ENCODE data around the gene CA12.

CA12 gene

DNA sequence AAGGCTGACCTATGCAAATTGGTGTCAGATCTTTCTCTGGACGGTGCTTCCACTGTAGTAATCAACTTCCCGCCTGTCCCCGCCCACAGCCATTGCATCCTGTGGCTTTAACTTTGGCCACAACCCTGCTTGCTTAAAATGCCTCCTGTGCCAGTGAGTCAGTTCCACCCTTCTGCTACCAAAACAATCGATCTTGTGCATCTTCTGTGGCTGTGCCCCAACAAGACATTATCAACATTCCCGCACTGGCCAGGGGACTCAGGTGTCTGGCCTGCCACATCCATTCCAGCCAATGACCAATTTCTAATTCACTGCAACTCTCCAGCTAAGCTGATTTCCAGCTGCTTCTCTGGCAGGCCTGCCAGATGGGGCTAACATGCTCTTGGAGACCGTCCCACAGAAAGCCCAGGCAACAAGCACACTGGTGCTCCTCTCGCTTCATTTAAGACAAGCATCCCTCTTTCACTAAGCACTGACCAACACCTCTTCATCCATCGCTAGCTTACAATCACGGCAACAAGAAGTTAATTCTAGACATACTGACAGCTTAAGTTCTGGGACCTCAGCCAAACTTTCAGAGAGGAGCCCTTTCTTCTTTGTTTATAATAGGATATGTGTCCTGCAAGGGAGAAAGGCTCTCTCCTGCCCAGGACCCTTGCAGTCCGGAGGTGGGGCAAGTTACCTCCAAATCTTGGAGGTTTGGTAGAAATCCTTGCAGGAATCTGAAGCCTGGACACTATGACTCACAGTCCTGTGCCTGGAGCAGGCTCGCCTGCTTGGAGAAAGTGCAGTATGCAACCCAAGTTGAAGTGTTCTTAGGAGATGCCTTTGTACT lies 6.7 kb downstream of the CA12 start:
- peak; percentile 79 for DNase-seq

DNA sequence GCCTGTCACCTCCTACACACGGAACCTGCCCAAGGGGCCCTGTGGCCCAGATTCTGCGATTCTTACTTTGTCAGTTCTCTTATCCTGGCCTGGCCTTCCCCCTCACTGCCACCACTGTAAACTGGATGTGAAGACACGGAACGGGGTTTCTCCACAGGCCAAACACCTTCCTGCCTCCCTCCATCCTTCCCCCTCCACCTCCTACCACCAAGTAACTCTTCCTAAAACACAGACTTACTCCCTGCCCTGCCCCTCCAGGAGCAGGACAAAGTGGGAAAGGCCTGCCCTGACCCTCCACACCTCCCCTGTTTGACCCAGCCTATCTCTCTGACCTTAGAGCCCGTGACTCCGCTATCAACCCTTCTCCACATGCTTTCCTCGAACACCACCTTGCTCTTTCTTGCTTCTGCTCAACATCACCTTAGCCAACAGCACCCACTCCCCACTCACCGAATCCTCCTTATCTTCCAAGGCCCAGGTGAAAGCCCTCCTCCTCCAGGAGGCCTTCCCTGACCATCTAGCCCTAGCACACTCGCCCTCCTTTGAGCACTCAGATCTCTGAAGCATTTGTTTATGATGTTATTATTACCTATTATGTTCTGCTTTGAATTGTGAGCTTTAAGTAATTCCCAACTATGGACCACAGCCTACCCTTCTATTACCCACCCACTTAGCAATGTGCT lies 7.6 kb downstream of the CA12 start:
- DNase-seq = no peak

DNA sequence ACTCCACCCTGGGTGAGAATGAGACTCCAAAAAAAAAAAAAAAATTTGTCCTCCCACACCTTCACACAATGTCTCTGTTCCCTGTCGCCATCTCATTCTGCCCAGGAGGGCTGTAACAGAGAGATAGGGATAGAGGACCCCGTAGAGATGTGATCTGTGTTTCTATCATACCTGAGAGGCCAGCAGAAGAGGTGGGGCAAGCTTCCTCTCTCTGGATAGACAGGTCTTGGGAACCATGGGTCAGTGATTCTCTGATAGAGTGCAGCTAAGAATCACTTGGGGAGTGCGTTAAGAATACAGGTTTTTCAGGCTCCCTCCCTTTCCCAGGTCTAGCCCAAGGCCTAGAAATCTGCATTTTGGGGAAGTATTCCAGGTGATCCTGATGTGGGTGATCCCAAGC lies 8.3 kb downstream of the CA12 start:
- DNase-seq = no peak

GRCh38 chr15:63372753-63373152 lies 8.9 kb downstream of the CA12 start:
- DNase-seq = peak; percentile 58

GRCh38 chr15:63372018-63372705 lies 9.5 kb downstream of the CA12 start:
- peak; percentile 98 for DNase-seq

DNA sequence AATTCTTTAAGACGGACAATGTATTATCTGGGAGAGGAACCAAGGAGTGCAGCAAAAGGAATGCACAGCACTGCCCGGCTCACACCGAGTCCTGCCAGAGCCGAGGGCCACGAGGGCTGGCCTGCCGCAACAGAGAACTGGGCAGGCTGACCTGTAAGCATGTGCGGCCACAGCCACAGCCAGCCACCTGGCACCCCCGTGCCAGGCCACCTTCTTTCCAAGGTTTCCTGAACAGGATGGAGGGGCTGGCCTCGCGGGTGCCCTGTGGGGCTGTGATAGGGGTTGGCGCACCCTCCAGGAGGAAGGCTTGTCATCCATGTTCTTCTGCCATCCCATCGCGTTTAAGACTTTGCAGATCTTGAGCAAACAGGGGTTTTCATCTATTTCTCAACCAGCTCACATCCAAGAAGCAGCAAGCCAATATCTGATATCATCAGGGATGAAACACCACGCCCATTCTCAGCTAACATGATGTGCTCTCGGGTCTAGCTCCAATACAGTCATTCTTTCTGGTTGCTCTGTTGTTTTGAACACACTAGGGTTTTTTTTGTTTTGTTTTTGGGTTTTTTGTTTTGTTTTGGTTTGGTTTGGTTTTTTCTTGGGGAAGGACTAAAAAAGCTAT lies 10.2 kb downstream of the CA12 start:
- peak; percentile 62 for DNase-seq

DNA sequence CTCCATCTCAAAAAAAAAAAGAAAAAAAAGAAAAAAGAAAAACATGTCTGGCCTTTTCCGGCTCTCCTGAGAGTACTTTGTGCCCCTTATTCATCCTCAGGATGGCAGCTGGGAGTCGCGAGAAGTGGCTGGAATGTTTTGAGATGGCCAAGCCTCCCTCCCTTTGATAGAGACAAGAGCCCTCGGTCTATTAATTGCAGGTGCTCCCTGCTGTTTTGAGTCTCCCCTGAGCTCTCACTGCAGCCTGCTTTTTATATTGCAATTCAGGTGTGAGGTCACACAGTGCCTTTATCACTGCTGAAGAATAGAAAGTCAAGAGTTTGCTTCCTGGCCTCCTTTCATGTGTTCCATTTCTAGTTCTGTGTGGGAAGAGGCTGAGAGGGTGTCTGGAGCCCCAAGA lies 10.9 kb downstream of the CA12 start:
- no peak for DNase-seq

- DNase-seq = no peak
Measured at GRCh38 chr15:63369781-63370180, 11.9 kb downstream of the CA12 start.

GRCh38 chr15:63369296-63369695 lies 12.3 kb downstream of the CA12 start:
- no peak for DNase-seq

- DNase-seq = no peak
Measured at GRCh38 chr15:63368503-63368902, 13.1 kb downstream of the CA12 start.

DNA sequence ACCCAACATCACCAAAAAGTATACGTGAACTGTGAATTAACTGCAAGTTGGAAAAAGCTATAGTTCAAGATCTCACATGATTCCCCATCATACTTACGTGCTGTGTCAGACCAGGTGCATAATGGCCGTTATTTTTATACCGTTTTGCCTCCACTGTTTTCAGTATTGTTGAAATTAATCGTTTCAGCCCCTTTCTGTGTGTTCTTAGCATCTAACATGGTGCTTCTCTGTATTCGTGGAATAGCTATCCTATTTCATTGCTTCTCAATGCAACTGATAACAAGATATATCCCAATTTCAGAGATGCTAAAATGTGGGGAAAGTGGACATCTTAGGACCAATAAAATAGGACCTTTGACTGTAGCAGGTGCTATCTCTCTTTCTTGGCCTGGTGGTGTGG lies 13.7 kb downstream of the CA12 start:
- DNase-seq = no peak

- DNase-seq = no peak
Measured at GRCh38 chr15:63367390-63367789, 14.3 kb downstream of the CA12 start.

DNA sequence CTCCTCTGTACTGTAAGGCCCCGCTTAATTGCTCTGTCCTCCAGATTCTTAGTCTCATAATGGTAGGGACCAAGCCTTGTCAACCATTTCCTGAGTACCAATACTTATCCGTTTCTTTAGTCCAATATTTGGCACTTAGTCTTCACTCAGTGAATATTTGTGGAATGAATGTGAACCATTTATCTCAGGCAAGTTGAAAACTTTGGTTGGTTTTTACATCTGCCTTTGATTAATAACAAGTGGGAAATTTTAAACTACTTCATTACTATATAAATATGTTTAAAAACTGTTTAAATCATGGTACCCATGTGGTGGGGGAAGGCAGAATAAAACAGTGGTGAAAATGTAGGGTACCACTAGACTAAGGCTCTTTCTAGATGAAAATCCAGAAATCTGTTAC lies 15.2 kb downstream of the CA12 start:
- DNase-seq = no peak

DNA sequence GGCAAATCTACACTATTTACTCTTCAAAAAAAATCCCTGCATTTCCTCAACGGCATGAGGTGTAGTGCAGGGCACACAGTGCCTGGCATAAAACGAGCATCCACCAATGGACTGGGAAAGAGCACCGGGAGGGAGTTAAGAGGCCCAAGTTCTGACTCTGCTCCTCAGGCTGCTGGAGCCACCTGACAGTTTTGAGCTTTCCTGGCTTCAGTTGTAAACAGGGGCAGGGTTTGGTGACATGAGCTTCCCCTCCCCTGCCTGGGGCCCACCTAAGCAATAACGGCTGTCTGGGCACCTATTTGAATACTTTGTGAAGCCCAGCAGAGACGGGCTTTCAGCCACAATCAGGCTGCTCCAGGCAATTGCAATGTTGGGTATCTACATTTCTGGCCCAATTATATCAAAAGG lies 16.4 kb downstream of the CA12 start:
- DNase-seq = no peak

GRCh38 chr15:63364399-63365272 lies 17.0 kb downstream of the CA12 start:
- DNase-seq = no peak

GRCh38 chr15:63363292-63363691 lies 18.4 kb downstream of the CA12 start:
- no peak for DNase-seq

- DNase-seq = no peak
Measured at GRCh38 chr15:63362885-63363284, 18.8 kb downstream of the CA12 start.

DNA sequence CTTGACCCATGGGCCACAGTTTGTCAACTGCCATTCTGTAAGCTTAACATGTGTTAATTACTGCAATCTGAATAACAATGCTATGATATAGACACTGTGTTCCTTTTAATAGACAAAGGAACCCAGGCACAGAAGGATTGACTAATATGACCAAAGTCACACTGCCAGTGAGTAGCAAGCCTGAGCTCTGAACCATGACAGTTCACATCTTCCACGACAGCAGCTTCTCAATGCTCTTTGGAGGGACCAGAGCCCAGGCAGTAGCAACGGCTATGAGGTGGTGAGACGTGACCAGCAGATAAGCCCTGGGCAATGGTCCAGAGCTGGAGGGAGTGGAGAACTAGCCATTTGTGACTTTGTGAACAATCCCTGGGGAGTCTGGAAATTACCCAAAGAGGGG lies 19.4 kb downstream of the CA12 start:
- no peak for DNase-seq

GRCh38 chr15:63360170-63360569 lies 21.5 kb downstream of the CA12 start:
- DNase-seq = no peak

DNA sequence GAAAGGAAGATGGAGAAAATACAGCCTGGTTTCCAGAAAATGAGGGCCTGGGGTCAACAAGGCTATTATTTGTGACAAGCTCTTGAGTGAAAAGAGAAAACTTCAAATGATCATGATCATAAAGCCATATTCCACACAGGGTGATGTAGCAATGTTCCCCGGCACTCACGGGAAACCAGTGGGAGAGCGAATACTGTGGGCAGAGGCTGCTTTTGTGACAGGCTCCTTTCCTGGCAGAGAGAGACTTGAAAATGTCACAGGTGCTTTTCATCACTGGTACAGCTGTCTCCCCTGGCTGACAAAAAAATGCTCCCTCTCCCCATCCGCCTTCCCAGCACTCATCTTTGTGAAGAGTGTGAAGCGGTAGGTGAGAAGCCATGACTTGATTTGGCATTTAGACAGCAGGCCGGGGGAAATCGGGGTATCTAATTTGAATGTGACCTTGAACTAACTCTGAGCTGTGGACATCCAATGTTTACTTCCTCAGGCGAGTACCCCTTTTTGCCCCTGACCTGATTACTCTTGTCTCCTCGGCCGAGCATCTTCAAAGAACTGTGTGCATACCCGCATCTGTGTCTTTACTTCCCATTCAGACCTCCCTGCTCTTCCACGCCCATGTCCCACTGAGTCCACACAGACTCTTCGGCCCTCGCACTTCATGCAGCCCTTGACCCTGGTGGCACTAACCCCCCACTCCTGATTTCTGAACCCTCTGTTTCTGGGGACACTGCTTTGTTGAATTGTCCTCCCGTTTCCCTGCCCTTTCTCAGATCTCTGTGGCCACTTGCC lies 23.2 kb downstream of the CA12 start:
- DNase-seq = no peak

DNA sequence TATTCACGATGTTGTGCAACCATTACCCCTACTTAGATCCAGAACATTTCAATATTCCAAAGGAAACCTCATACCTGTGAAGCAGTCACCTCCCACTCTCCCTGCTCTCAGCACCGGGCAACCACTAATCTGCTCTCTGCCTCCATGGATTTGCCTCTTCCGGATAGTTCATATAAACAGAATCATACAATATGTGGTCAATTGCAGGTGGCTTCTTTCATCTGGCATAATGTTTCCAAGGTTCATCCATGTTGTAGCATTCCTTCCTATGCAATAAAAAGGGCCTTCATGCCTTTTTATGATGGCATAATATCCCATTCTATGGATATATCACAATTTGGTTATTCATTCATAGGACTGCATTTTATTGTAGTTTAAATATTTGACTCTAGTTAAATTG lies 23.9 kb downstream of the CA12 start:
- DNase-seq = no peak

GRCh38 chr15:63357061-63357460 lies 24.6 kb downstream of the CA12 start:
- DNase-seq = no peak

Measured in HCEC 1CT (cell line).